GOT3 (cell line): ENCODE data around the gene DAB1.
"Not testable (repeated sequence)": the region's sequence is repeated elsewhere in the genome, so short reads cannot be mapped to it uniquely, and the experiment has no call there.

Experiments used
- DNase-seq: peaks from one replicate; lab custom pipeline; 2025; ENCODE audit warnings: mixed read lengths; lab: John Stamatoyannopoulos, UW

The DAB1 gene

DNA sequence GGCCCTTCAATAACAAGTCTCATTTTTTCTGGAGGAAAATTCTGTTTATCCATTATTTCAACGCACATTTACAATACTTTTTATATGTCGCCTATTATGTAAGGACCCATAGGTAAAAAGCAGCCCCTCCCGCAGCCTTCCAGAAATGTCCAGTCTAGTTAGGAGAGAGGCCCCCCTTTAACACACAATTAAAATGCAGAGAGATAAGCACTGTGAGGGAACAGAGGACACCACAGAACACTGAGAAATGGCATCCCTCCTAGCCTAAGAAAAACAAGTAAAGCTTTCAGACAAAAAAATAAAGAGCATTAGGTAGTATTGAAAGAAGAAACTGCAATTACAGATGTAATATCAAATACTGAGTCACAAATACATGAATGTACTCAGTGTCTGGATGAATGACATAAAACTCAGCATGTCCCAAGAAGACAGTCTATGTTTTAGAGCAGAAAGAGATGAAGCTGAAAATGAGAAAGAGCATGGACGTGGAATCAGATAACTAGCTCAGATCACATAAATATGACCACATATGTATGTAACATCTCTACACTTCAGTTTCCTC is 62.9 kb downstream of the DAB1 start:
- no peak for DNase-seq

- DNase-seq: no peak
Observed at GRCh38 chr1:57357462-57357861, 66.4 kb downstream of the DAB1 start.

DNA sequence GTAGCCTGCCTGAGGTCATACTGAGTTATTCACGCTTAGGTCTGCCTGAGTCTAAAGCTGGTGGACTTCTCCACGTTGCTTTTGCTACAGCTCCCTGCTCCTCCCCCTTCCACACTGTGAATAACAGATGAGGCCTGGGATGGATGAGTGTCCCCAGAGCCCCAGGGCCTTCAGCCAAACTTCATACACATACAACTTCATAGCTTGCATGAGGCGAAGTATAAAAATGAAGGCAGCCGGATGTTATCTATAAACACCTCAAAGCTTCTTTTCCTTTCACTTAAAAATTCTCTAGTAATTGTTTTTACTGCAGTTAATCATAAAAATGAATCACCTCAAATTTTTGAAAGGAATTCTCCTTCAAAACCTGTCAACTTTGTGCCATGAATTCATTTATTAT is 70.2 kb downstream of the DAB1 start:
- DNase-seq: no peak

DNA sequence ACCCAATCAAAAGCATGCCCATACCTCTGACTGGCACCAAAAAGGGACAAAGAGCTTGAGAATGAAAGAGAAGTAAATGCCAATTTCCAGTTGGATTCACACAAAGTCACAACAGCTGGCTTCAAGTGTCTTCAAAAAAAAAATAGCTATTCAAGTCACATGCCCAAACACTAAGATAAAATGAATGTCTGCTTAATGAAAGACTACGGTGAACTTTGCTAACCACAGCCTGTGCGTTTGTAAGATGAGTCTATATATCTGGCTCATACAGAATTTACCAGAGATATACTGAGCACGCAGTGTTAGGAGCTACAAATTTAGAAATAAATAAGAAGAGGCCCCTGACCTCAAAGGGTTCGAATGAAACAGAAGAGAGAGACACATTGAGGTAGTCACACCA is 73.2 kb downstream of the DAB1 start:
- DNase-seq: no peak

DNA sequence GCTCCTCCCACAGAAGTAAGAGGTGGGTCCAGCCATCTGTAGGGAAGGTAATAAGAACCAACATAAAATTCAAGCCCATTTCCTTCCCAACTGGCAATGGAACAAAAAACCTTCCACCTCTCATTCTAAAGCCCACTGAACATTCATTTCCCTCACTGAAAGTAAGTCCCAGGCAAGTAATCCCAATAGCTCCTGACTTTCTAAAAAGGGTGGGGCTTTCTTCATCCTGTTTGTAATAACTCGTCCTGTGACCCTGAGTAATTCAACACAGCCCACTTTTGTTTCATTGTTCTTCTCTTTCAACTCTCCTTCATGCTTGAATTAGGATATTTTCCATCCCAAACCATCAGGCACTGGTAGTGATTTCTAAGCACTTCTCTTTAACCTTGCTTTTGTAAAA is 74.9 kb downstream of the DAB1 start:
- DNase-seq: no peak

DNA sequence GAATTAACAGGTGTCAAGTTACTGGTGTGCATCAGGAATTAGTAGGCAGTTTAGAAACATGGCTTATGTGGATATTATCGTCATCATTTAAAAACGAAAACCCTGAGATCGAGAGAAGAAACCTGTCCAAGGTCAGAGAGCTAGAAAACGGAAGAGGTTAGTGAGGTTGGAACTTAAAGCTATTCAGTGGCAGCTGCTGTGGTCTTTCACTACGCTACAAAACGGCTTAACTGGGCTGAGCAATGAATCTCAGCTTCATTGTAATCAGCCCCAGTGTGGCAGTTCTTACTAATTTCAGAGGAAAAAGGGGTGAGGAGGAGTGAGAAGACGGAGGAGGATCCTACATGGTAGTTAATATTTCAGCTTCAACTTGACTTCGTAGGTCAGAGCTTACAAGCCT is 77.9 kb downstream of the DAB1 start:
- no peak for DNase-seq

- DNase-seq: no peak
Observed at GRCh38 chr1:57344265-57344664, 79.6 kb downstream of the DAB1 start.

DNA sequence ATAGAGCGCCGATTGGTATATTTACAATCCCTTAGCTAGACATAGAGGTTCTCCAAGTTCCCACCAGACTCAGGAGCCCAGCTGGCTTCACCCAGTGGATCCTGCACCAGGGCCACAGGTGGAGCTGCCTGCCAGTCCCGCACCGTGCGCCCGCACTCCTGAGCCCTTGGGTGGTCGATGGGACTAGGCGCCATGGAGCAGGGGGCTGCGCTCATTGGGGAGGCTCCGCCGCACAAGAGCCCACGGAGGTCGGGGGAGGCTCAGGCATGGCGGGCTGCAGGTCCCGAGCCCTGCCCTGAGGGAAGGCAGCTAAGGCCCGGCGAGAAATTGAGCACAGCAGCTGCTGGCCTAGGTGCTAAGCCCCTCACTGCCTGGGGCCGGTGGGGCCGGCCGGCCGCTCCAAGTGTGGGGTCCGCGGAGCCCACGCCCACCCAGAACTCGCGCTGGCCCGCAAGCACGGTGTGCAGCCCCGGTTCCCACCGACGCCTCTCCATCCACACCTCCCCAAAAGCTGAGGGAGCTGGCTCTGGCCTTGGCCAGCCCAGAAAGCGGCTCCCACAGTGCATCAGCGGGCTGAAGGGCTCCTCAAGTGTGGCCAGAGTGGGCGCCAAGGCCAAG is 80.5 kb downstream of the DAB1 start:
- not testable (repeated sequence) for DNase-seq

- DNase-seq: no peak
Observed at GRCh38 chr1:57341721-57342120, 82.1 kb downstream of the DAB1 start.

DNA sequence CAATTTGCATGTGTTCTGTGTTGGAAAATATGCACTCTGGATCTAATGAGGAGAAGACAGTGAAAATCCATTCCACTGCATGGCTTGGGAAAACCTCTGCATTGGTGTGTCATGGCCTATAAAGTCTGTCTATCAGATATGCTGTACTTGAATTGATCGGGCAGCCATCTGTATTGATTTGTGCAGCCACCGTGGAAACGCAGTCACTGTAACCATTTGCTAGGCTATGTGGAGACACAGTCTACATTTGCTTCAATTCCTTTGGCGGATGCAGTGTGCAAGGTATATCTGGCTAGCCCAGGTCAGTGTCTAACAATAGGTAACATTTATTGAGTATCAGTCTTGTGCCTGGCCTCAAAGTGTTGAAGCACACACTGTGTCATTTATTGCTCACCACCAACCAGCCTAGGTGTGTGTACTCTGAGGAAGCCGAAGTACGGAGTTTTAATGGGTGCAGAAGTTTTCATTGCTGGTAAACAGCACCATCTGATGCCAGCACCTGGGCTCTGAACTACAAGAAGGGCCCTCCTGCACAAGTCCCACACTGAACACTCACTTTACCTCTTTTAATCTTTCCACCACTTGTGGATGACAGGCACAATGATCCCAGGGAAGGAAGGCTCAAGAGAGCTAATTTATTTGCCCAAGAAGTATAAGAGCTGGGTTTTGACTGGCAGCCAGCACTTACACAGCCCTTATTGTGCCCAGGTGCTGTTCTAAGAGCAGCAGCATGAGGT is 83.4 kb downstream of the DAB1 start:
- DNase-seq: no peak

GRCh38 chr1:57337623-57338022 is 86.2 kb downstream of the DAB1 start:
- no peak for DNase-seq

- DNase-seq: no peak
Observed at GRCh38 chr1:57336793-57337192, 87.1 kb downstream of the DAB1 start.

DNA sequence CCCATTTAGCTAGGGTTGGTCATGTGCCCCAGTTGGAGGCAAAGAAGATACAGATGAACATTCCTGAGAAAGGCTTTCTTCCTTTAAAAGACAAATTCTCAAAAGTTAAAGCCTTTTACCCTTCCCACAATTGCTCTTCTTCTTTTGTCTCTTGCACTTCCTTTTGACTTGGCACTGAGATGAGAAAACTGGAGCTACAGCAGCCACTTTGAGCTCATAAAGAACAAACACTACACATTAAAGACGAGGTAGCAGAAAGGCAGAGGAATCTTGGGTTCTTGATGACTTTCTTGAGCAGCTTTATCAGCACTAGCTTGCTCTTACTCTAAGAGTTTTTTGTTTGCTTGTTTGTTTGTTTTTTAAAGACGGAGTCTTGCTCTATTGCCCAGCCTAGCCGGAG is 92.2 kb downstream of the DAB1 start:
- DNase-seq: no peak

DNA sequence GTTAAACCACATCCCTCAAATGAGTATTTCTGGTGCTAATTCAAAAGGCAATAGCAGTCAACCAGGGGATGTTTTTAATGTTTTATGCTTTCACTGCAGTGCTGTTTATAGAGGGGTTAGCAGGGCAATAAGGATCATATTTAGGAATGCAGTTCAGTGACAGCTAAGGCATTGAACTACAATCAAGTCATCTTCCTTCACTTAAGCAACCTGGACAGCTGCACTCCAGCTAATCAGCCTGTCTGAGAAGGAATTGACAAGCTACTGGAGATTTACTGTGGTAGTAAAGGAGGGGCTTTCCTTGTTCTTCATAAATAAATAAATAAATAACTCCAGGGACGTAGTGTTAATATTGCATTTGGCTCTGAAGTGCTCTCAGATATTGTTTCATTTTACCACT is 93.9 kb downstream of the DAB1 start:
- no peak for DNase-seq

- DNase-seq: no peak
Observed at GRCh38 chr1:57329001-57329527, 94.8 kb downstream of the DAB1 start.

- no peak for DNase-seq
Observed at GRCh38 chr1:57327946-57328345, 95.9 kb downstream of the DAB1 start.

- no peak for DNase-seq
Observed at GRCh38 chr1:57327336-57327735, 96.5 kb downstream of the DAB1 start.

GRCh38 chr1:57325536-57325935 is 98.3 kb downstream of the DAB1 start:
- no peak for DNase-seq

DNA sequence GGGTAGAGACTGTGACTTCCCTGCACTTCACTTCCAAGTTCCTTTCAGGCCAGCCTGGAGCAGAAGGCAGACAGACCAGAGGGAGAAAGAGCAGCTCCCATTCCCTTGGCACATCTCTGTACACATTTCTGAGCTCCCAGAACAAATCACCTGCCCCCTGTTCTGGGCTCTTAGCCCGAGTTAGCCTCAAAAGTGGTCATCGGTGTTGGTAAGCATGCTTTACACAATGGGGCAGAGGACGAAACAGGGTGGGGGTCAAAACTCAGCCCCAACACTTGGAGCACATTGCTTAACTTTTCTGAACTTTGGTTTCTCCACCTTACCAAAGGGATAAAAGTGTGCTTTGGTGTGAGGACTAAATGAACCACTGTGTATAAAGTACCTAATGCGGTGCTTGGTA is 98.7 kb downstream of the DAB1 start:
- DNase-seq: no peak

GRCh38 chr1:57324388-57324787 is 99.5 kb downstream of the DAB1 start:
- no peak for DNase-seq

DNA sequence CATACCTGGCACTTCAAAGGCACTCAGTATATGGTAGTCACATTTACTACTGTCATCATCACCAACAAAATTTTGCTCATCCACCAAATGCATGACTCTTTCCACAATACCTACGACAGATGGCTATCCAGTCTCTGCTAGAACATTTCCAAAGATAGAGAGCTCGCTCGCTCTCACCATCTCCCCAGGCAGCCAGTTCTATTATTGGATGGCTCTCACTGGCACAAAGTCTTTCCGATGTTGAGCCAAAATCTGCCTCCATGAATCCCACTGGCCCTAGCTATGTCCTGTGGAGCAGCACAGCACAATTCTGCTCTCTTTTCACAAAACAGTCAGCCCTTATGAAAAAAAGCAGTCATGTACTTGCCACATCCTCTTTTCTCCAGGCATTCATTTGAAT is 102.1 kb downstream of the DAB1 start:
- no peak for DNase-seq

GRCh38 chr1:57319791-57320190 is 104.1 kb downstream of the DAB1 start:
- DNase-seq: no peak

- DNase-seq: no peak
Observed at GRCh38 chr1:57319165-57319564, 104.7 kb downstream of the DAB1 start.
